GM21423 (cell line): Measurements from ENCODE around the gene E2F2.
A peak's percentile ranks its signal among the peaks of the same experiment; 100 is the strongest.
"Not testable (repeated sequence)": the region's sequence is repeated elsewhere in the genome, so short reads cannot be mapped to it uniquely, and the experiment has no call there.

Source experiments
- ATAC-seq: cut with Tn5 transposase; IDR thresholded peaks from one replicate; pipeline ENCODE4 v1.9.1; 2021; ENCODE audit warnings: mild to moderate bottlenecking, moderate library complexity; ENCODE audit not compliant: unreplicated experiment

E2F2 gene

DNA sequence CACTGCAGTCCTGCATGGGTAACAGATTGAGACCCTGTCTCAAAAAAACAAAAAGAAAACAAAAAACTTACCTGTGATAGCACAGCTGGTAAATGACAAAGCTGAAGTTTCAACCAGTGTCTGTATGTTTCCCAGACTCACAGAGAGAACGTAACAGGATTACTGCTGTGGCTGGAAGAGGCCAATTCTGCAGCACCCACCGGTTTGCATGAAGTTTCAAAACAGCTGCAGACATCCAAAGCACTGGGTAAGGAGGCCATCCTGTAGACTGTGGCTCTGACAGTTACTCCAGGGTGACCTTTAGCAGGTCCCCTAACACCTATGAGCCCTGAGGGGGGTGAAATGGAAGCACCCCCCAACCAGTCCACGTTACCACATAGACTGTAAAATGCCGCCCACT, 20.8 kb upstream of the E2F2 start:
- no peak for ATAC-seq

DNA sequence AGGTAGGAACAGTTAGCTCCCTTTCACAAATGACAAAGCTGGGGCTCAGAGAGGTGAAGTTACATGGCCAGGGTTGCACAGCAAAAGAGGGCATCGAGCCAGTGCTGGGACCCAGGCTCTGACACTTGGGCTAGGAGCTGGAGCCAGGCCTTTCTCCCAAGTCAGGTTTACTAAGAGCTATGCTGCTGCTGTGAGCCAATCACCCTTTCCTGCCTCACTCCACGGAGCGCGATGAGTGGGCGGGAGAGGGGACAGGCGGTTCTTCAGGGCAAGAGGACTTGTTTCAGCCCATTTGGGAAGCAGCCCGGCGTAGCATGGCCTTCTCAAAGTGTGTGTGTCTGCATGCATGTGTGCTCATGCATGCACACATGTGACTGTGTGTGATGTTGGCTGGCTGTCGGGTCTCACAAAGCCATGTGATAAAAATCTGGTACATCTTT, 17.7 kb upstream of the E2F2 start:
- ATAC-seq = no peak

DNA sequence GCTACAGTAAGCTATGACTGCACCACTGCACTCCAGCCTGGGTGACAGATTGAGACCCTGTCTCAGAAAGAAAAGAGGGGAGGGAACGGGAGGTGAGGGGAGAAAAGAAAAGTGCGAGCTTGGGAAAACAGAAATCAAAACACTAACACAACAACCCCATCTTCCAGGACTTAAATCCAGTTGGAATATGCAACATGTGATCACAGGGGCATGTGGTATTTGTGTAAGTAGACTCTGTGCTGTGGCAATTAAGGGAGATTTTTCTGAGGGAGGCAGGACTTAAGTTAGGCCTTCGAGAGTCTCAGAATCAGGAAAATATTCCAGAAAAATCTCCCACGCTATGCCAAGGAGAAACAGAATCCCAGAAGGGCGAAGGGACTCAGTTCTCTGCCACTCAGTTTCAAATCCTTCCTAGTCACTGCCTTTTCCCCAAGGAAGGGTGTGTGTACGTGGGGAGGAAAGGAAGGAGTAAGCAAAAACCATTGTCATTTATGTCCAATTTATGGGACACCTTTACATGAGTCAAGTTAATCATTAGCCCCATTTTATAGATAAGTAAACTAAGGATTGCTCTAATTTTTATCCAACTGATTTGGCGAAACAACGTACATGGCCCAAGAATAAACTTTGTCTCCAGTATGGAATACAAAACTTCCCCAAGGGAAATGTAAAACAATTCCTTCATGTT, 16.0 kb upstream of the E2F2 start:
- no peak for ATAC-seq

DNA sequence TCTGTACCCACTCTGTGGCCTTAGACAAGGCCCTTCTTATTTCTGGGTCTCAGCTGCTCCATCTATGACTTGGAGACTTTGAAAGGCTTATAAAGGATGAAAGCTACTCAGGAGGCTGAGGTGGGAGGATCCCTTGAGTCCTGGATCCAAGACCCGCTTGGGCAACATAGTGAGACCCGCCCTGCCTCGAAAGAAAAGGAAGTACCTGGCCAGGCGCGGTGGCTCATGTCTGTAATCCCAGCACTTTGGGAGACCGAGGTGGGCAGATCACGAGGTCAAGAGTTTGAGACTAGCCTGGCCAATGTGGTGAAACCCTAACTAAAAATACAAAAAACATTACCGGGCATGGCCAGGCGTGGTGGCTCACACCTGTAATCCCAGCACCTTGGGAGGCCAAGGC, 14.8 kb upstream of the E2F2 start:
- no peak for ATAC-seq

DNA sequence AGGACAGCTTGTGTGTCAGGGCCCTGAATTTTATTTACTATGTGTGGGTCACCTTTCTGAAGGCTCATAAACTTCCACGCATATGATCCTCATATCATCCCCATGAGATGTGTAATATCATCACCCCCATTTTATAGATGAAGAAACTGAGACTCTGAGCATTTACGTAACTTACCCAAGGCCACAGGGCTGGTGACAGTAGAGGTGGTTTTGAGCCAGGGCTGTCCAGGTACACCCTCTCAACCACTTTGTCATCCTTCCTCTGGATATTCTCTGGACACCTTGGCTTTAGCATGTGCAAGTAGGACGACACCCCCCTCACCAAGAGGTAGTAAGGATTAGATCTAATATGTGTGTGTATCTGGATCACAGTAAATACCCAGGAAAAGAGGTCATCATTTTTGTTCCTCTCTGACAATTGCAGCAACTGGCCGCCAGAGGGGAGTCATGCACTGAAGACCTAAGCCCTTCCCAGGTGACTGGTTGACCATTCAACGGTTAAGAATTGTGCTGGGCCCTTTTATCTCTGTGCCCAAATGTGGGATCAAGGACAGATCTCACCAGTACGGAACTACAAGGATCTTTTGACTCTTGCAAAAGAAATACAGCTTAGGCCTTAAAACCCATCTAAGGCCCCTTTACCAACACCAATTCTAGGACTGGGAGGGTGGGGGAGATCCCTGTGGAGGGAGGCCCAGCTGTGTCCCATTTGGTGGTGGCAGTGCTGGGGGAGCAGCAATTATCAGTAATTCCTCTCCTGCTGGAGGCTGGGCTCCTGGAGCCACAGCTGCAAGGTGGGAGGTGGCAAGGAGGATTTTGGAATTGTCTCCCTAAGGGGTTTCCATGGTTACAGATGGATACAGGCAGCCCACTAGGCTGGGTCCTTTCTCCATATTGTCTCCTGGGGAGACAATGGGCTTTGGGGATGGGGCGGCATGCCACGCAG, 13.7 kb upstream of the E2F2 start:
- ATAC-seq = no peak

DNA sequence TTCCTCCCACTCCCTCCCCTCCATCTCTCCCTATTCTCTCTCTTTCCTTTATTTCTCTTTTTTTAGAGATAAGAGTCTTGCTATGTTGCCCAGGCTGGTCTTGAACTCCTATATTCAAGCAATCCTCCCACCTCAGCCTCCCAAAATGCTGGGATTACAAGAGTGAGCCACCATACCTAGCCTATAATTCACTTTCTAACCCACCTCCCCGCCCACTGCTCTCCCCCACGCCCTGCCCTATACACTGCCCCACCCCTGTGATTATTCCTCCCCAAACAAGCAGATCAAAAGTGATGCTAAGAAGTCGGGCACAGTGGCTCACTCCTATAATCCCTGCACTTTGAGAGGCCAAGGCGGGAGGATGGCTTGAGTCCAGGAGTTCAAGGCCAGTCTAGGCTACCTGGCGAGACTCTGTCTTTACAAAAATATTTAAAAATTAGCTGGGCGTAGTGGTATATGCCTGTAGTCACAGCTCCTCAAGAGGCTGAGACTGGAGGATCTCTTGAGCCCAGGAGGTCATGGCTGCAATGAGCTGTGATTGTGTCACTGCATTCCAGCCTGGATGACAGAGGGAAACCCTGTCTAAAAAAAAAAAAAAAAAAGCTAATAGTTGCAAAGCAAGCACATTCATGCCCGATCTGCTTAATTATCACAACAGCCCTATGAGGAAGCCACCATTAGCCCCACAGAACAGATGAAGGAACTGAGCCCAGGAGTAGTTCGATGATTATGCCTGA, 12.8 kb upstream of the E2F2 start:
- no peak for ATAC-seq

DNA sequence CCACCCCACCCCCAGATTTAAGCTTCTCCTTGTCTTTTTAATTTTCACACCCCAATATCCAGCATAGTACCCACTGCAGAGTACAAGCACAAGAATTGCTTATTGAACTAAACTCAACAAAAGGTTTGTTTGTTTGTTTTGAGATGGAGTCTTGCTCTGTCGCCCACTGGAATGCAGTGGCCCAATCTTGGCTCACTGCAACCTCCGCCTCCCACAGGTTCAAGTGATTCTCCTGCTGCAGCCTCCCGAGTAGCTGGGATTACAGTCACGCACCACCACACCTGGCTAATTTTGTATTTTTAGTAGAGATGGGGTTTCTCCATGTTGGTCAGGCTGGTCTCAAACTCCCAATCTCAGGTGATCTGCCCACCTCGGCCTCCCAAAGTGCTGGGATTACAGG, 11.9 kb upstream of the E2F2 start:
- not testable (repeated sequence) for ATAC-seq

DNA sequence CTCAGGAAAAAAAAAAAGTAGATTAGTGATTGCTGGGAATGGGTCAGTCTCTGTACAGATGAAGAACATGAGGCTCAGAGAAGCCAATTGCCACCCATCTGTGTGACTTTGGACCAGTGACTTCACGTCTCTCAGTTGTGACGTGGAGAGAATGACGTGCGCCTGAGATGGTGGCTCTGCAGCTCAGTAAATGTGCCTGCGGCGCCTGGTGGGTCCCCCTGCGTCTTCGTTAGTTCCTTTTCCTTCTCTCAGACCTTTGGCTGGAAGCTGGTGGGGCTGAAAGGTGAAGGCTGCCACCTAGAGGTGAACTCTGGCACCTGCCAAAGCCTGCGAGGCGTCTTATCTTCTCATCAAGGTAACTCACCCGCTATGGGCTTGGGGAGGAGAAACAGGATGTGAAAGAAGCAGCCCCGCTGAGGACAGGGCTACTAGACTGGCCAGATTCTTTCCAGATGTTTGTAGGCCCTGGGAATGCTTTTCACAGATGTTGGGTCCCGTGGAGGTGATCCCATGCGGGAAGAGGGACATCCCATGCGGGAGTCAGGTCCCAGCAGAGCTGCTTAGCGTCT, 8.7 kb upstream of the E2F2 start:
- peak; percentile 77 for ATAC-seq

DNA sequence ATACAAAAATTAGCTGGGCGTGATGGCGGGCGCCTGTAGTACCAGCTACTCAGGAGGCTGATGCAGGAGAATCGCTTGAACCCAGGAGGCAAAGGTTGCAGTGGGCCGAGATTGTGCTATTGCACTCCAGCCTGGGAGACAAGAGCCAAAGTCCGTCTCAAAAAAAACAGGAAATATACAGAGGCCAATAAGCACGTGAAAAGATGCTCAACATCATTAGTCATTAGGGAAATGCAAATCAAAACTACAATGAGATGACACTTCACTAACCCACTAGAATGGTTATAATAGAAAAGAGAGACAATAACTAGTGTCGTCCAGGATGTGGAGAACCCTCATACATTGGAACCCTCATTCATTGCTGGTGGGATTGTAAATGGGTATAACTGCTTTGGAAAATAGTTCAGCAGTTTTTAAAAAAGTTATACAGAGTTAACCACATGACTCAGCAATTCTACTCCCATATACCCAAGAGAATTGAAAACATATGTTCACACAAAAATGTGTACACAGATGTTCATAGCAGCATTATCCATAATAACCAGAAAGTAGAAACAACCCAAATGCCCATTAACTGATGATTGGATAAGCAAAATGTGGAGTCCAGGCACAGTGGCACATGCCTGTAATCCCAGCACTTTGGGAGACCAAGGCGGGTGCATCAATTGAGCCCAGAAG, 6.4 kb upstream of the E2F2 start:
- no peak for ATAC-seq

DNA sequence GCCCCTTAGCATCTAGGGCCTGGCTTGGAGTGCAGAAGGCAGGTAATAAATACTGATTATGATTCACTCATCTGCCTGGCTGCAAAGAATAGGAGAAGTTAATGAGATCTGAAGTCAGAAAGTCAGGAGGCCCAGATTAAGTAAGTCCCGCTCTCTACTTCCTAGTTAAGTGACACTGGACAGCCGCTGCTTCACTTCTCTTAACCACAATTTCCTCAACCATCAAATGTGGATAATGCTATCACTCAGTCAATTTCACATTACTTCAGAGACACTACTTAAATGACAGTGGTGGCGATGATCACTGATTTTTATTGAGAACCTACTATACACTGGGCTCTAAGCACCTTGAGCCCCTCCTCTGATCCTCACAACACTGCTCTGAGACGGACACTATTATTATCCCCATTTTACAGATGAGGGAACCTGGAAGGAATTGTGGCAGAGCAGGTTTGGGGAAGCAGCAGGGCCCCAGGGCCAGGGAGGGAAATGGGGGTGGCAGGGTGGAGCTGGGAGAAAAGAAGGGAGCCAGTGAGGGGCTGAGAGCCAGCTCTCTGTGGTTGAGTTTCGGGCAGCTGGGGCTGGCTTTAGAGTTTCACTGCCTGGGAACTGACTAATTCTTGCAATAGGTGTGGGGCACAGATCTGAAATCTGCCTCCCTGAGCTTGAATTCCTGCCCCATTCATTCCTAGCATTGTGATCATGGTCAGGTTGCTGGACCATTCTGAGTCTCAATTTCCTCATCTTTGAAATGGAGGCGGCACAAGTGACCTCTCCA, 2.4 kb upstream of the E2F2 start:
- no peak for ATAC-seq

DNA sequence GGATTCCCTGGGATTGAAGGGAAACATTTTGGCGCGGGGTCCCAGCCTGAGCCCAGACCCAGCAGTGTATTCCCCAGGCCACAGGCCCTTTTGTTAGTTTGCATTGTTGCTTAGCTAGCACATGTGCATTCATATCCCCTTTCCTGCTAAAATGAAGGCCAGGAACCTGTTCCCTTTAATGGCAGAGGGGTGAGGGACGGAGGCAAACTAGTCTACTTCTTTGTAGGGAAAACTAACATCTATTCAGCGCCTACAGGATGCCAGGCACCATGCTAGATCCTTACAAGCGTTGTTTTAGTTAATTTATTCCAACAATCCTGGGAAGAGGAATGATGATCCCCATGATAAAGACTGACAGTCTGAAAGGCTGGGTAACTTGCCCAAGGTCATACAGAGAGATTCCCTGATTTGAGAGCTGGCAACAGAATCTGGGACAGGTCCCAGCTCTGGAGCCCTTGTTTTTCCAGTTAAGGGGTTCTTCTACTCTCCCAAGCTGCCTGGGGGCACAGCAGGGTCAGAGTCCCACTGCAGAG, 595 bp upstream of the E2F2 start:
- no peak for ATAC-seq

DNA sequence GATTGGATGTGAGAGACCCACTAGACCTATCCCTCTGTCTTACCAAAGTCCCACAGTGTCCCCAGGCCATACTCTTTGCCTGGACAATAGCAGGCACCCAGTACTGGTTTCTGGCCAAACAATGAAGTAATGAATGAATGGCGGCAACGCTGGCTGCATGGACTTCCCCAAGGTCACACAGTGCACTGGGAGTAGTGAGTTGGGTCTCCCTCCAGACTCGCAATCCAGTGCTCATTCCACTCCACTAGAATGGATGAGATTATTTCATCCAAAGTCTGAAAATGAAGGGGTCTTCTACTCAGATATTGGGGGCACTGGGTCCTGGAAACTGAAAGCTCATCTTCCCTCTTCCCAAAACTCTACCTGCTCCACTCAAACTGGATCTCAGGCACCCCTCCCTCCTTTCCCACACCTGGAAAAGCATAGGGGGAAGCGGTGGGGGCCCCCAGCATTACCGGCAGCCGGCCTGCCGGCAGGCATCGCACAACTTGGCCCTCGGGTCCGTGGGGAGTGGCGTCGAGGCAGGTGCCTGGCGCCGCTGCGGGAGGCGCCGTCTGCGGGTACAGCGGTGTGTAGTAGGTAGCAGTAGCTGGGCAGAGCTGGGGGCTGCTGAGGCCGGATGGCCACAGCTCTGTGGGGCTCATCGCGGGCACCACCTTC, 816 bp downstream of the E2F2 start:
- ATAC-seq = peak; percentile 2

DNA sequence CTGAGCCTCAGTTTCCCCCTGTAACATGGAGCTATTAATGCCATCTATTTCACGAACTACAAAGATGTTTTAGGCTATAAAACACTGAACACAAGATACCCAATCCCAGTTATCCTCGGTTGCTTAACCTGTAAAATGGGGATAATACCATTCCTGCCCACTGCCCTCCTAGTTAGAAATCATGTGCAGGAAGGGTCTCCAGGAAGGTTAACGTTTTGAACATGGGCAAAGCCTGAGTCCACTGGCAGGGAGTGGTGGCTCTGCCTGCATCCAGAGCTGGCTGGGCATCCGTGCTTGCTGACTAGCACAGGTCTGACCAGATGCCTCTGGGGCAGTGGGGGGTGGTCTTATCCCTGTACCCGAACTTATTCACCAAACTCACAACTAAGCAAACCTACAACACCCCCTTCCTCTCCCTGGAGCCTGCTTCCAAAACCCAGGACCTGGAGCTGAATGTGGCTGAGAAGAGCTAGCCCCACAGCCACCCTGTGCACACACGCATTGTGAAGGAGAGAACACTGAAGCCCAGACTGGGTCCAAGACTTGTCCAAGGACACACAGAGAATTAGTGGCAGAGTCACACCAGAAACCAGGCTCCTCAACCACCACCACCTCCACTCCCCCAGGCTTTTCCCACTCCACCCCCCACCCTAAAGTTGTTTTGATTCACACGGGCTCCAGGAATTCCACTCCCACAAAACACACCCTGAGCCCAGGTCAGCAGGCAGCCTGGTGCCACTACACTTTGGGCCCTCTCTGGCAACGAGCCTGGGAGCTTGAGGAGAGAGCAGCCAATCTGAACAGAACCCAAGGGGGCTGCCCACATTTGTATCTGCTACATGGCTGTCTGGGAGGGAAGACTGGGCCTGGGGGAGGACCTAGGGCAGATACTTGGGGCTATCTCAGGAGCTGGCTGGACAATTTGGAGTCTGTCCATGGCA, 1.6 kb downstream of the E2F2 start:
- ATAC-seq = no peak

DNA sequence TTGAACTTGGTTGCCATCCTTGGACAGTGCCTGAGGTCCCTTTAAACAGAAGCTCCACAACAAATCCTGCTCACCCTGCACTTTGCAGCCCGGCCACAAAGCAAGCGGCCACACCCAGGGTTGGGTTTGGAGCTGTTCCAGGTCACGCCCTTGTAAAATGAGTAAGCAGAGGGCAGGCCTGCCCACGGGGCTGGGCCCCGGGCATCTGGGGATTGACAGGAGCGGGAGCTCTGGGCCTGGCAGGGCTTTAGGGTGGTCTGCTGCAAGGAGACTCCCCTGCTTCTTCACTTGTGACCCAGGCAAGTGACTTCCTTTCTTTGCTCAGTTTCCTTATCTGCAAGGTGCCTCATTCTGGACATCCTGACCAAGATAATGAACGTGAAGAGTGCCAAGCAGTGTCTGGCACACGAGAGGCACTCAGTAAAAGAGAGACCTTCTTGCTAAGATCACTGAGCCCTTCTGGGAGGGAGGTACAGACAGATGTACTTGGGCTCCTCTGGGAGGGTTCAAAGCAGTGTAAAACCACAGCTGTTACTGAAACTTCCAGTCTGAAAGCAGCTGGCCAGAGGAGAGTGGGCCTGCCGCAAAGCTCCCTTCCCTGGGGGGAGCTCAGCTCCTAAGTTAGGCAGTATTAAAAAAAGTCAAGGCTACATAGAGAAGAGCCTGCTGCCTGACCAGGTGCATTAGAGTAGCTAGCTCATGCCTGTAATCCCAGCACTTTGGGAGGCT, 2.6 kb downstream of the E2F2 start:
- ATAC-seq = peak; percentile 42

DNA sequence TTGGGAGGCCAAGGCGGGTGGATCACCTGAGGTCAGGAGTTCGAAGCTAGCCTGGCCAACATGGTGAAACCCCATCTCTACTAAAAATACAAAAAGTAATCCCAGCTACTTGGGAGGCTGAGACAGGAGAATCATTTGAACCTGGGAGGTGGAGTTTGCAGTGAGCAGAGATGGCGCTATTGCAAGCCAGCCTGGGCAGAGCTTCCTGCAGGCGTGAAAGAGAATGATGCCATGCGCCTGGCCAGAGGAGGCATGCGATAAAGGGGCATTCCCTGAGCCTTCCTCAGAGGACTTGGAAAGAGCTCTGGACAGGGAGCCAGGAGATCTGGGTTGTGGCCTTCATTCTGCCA, 3.2 kb downstream of the E2F2 start:
- no peak for ATAC-seq

DNA sequence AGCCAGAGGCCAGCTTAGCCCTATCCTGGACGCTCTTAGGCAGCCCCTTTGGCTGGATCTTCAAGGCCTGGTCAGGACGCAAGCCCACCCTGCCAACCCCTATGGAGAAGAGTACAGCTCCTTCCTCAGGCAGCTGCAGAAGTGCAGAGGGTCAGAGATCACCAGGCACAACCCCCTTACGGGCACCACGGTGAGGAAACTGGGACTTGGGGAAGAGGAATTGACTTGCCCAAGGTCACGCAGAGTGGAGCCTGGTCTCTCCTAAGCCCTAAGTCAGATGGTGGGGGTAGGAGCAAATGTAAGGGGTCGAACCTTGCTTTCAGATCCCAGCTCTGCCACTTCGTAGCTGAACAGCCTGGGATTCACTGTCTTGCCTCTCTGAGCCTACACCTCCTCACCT, 3.7 kb downstream of the E2F2 start:
- ATAC-seq = no peak

DNA sequence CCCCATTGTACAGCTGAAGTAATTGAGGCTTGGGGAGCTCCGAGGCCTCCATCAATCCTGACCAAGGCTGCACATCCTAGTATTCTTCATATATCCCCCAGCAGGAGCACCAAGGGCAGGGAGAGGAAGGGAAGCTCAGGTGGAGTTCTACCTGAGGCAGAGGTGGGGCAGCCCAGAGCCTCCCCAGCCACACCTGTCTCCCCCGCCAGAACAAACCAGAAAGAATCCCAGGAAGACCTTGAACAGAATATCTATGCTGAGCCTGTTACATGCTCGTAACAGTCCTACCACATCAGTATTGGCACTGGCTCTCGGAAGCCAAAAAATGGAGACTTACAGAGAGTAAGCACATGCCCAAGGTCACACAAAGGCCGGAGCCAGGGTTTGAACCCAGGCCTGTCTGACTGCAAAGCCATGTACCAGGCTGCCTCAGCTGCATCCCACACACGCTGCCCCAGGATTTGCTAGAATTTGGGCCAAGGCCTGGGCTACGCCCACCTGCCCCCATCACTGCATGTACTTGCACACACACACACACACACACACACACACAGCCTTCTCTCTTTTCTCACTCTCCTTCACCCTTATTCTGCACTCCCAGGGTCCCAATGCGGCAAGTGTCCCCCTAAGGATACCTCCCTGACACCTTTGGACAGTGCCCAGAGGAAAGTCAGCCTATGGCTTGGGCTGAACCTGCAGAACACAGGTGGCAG, 4.5 kb downstream of the E2F2 start:
- no peak for ATAC-seq
